IMR-90 (cell line): ENCODE measurements around the gene ZNF212. TPM values are rescaled to one million over a fixed set of nuclear protein-coding genes. Genes with fewer than 3 reads are reported as not detected.
A peak's percentile ranks its signal among the peaks of the same experiment; 100 is the strongest.

Source experiments
- ATAC-seq: fragments of 200-7000 bp; cut with Tn5 transposase; 2 replicates; pipeline ENCODE4 v1.9.1; 2020; ENCODE audit warnings: low read depth, mild to moderate bottlenecking, moderate library complexity
- BruUV-seq: library from RNA; stranded (reverse); fragments of 400-500 nt; replicated peaks from 2 replicates; lab custom pipeline; 2021; lab: Mats Ljungman, UMichigan
- CTCF ChIA-PET: fragments of 300-600 bp; formaldehyde crosslinking; extraction: SDS; loops from one replicate; lab custom pipeline; 2021; ENCODE audit warnings: antibody characterized with exemption; lab: Yijun Ruan, JAX
- POLR2A ChIA-PET: fragments of 300-600 bp; sonication (Branson Sonifier 250); formaldehyde crosslinking; loops from one replicate; lab custom pipeline; 2022; ENCODE audit warnings: antibody characterized with exemption; ENCODE audit not compliant: unreplicated experiment; lab: Charles Lee
- DNase-seq: peaks from one replicate; pipeline ENCODE4 v3.0.0; 2013
- H2AFZ ChIP-seq: replicated peaks from 2 replicates; pipeline ENCODE3; 2013; ENCODE audit warnings: low read length, mild to moderate bottlenecking; ENCODE audit not compliant: poor library complexity
- H2AK5ac ChIP-seq: 2 replicates; pipeline ENCODE4 v1.6.1; 2013; ENCODE audit warnings: low read depth, low read length, inconsistent platforms
- H2AK9ac ChIP-seq: replicated peaks from 2 replicates; pipeline ENCODE3; 2013; ENCODE audit warnings: mild to moderate bottlenecking, low read depth, low read length, moderate library complexity; ENCODE audit not compliant: poor library complexity
- H2BK120ac ChIP-seq: 2 replicates; pipeline ENCODE4 v1.6.1; 2013; ENCODE audit warnings: low read depth, low read length, inconsistent platforms
- H2BK15ac ChIP-seq: 3 replicates; pipeline ENCODE4 v1.6.1; 2013; ENCODE audit warnings: low read depth, low read length, inconsistent platforms
- H2BK20ac ChIP-seq: 2 replicates; pipeline ENCODE4 v1.6.1; 2013; ENCODE audit warnings: low read depth, mild to moderate bottlenecking, inconsistent platforms, low read length, moderate library complexity
- H2BK5ac ChIP-seq: 2 replicates; pipeline ENCODE4 v1.6.1; 2013; ENCODE audit warnings: mild to moderate bottlenecking, low read depth, low read length, inconsistent platforms; ENCODE audit not compliant: poor library complexity, severe bottlenecking
- H3K14ac ChIP-seq: replicated peaks from 2 replicates; pipeline ENCODE4 v1.6.1; 2013; ENCODE audit warnings: low read depth, low read length, inconsistent platforms
- H3K18ac ChIP-seq: 2 replicates; pipeline ENCODE4 v1.6.1; 2013; ENCODE audit warnings: low read depth, low read length, control low read depth
- H3K23ac ChIP-seq: 2 replicates; pipeline ENCODE4 v1.6.1; 2013; ENCODE audit warnings: low read depth, low read length, inconsistent platforms
- H3K27ac ChIP-seq: 2 replicates; pipeline ENCODE4 v1.5.1; 2013; ENCODE audit warnings: mild to moderate bottlenecking, control low read depth, low read length; ENCODE audit not compliant: insufficient read depth
- H3K27me3 ChIP-seq: 2 replicates; pipeline ENCODE4 v1.6.1; 2013; ENCODE audit warnings: low read length; ENCODE audit not compliant: control insufficient read depth, insufficient read depth
- H3K36me3 ChIP-seq: 2 replicates; pipeline ENCODE4 v1.6.1; 2013; ENCODE audit warnings: low read length, mixed read lengths; ENCODE audit not compliant: control insufficient read depth, insufficient read depth
- H3K4ac ChIP-seq: 2 replicates; pipeline ENCODE4 v1.6.1; 2013; ENCODE audit warnings: low read depth, low read length, inconsistent platforms
- H3K4me1 ChIP-seq: 2 replicates; pipeline ENCODE4 v1.6.1; 2013; ENCODE audit warnings: low read length, mixed read lengths; ENCODE audit not compliant: control insufficient read depth, insufficient read depth
- H3K4me2 ChIP-seq: 2 replicates; pipeline ENCODE4 v1.6.1; 2013; ENCODE audit warnings: low read depth, mild to moderate bottlenecking, control low read depth, low read length, moderate library complexity
- H3K4me3 ChIP-seq: 2 replicates; pipeline ENCODE4 v1.5.1; 2013; ENCODE audit warnings: low read depth, mild to moderate bottlenecking, control low read depth, low read length, moderate library complexity; ENCODE audit not compliant: insufficient read depth
- H3K56ac ChIP-seq: 2 replicates; pipeline ENCODE4 v1.6.1; 2013; ENCODE audit warnings: low read length, inconsistent platforms; ENCODE audit not compliant: insufficient read depth; ENCODE audit errors: extremely low read depth
- H3K79me1 ChIP-seq, 2 experiments: 2 replicates each; pipeline ENCODE4 v1.6.1; 2013; ENCODE audit warnings: low read length in 2 of 2, inconsistent platforms in 1 of 2, low read depth in 1 of 2
- H3K9ac ChIP-seq: 2 replicates; pipeline ENCODE4 v1.6.1; 2013; ENCODE audit warnings: low read depth, low read length, control low read depth
- H3K9me1 ChIP-seq: 2 replicates; pipeline ENCODE4 v1.6.1; 2013; ENCODE audit warnings: low read length, inconsistent platforms; ENCODE audit not compliant: insufficient read depth
- H3K9me3 ChIP-seq: 2 replicates; pipeline ENCODE4 v1.6.1; 2013; ENCODE audit warnings: low read length; ENCODE audit not compliant: control insufficient read depth, insufficient read depth
- H4K20me1 ChIP-seq: 2 replicates; pipeline ENCODE4 v1.6.1; 2013; ENCODE audit warnings: low read length, inconsistent platforms; ENCODE audit not compliant: insufficient read depth
- H4K5ac ChIP-seq: 2 replicates; pipeline ENCODE4 v1.6.1; 2013; ENCODE audit warnings: mild to moderate bottlenecking, low read depth, low read length, control low read depth
- H4K8ac ChIP-seq, 2 experiments: 2 replicates each; pipeline ENCODE4 v1.6.1; 2013; ENCODE audit warnings: low read depth in 2 of 2, low read length in 2 of 2, control low read depth in 1 of 2, inconsistent platforms in 1 of 2
- H4K91ac ChIP-seq: 2 replicates; pipeline ENCODE4 v1.6.1; 2013; ENCODE audit warnings: low read depth, low read length, inconsistent platforms; ENCODE audit not compliant: insufficient read depth
- BHLHE40 ChIP-seq: fragments of 150-350 bp; IDR thresholded peaks from 2 replicates; pipeline ENCODE4 v1.6.1; 2016; ENCODE audit warnings: mild to moderate bottlenecking, low read depth, low read length
- CHD1 ChIP-seq: IDR thresholded peaks from 2 replicates; pipeline ENCODE4 v1.6.1; 2012; ENCODE audit warnings: low read depth, low read length, improper control_type of control experiment
- FOS ChIP-seq: fragments of 150-350 bp; IDR thresholded peaks from 2 replicates; pipeline ENCODE4 v1.6.1; 2016; ENCODE audit warnings: low read depth, low read length
- MAFK ChIP-seq: IDR thresholded peaks from 2 replicates; pipeline ENCODE4 v1.6.1; 2012; ENCODE audit warnings: low read depth, low read length, improper control_type of control experiment
- MAZ ChIP-seq: IDR thresholded peaks from 2 replicates; pipeline ENCODE4 v1.6.1; 2012; ENCODE audit warnings: low read depth, mild to moderate bottlenecking, low read length, improper control_type of control experiment, moderate library complexity, borderline replicate concordance
- MXI1 ChIP-seq: IDR thresholded peaks from 2 replicates; pipeline ENCODE4 v1.6.1; 2012; ENCODE audit warnings: low read depth, mild to moderate bottlenecking, low read length, moderate library complexity, borderline replicate concordance
- NFE2L2 ChIP-seq: fragments of 150-350 bp; IDR thresholded peaks from 2 replicates; pipeline ENCODE4 v1.6.1; 2016; ENCODE audit warnings: low read depth, mild to moderate bottlenecking, low read length
- POLR2A ChIP-seq: IDR thresholded peaks from 2 replicates; pipeline ENCODE4 v1.6.1; 2012; ENCODE audit warnings: mild to moderate bottlenecking, low read depth, low read length
- RAD21 ChIP-seq: IDR thresholded peaks from 2 replicates; pipeline ENCODE4 v1.6.1; 2012; ENCODE audit warnings: low read length, improper control_type of control experiment
- RFX5 ChIP-seq: IDR thresholded peaks from 2 replicates; pipeline ENCODE4 v1.8.0; 2012; ENCODE audit warnings: low read depth, mild to moderate bottlenecking, low read length, moderate library complexity
- SMC3 ChIP-seq: fragments of 150-350 bp; IDR thresholded peaks from 2 replicates; pipeline ENCODE4 v1.6.1; 2016; ENCODE audit warnings: low read depth, mild to moderate bottlenecking, antibody characterized with exemption, low read length, moderate library complexity
- WGBS, 2 experiments: methylation state at CpG; one replicate each; pipeline versions ENCODE4 v1.1.5 to v1.1.7; 2013; ENCODE audit warnings: missing lambda C conversion rate in 2 of 2; ENCODE audit not compliant: insufficient read length in 1 of 2; ENCODE audit errors: extremely low coverage in 2 of 2; 5-methylcytosine and 5-hydroxymethylcytosine counted together
- dilution Hi-C: fragments of 300-500 bp; cut with HindIII; formaldehyde crosslinking; loops from one replicate; pipeline ENCODE4 v1.14.3; 2018; ENCODE audit warnings: low sequenced_read_pairs; ENCODE audit not compliant: unreplicated experiment
- in situ Hi-C: fragments of 300-500 bp; cut with MboI; formaldehyde crosslinking; loops from 3 replicates; pipeline ENCODE4 v1.14.3; 2019; ENCODE audit warnings: low sequenced_read_pairs, inconsistent platforms, mixed read lengths
- intact Hi-C: fragments of 100-400 bp; cut with micrococcal nuclease; formaldehyde crosslinking; loops from 2 replicates; pipeline ENCODE4 v1.10.0; 2022
- polyA plus RNA-seq, 3 experiments: library from polyadenylated mRNA; depleted of rRNA; stranded (reverse); fragments of >200 nt; gene quantifications; 2 replicates each; pipeline ENCODE4 v1.2.3, GENCODE V29; 2012; ENCODE audit warnings: low replicate concordance in 1 of 3
- total RNA-seq: library from RNA; depleted of rRNA; stranded (reverse); fragments of >200 nt; gene quantifications from 2 replicates; pipeline ENCODE4 v1.2.3, GENCODE V29; 2012
- TF ChIP-seq, protein P1 (sequence below): conservative IDR thresholded peaks from 2 replicates; pipeline ENCODE4 v1.5.1; 2012; ENCODE audit warnings: mild to moderate bottlenecking, low read depth, low read length, improper control_type of control experiment
- TF ChIP-seq, protein P2 (sequence below): fragments of 150-350 bp; IDR thresholded peaks from 2 replicates; pipeline ENCODE4 v1.6.1; 2016; ENCODE audit warnings: low read depth, mild to moderate bottlenecking, low read length, moderate library complexity, borderline replicate concordance

Gene ZNF212
- total and polyA plus RNA-seq, 2 of the 4 experiments (the other 2 are of a cell fraction): 3.8 to 5.1 TPM

DNA sequence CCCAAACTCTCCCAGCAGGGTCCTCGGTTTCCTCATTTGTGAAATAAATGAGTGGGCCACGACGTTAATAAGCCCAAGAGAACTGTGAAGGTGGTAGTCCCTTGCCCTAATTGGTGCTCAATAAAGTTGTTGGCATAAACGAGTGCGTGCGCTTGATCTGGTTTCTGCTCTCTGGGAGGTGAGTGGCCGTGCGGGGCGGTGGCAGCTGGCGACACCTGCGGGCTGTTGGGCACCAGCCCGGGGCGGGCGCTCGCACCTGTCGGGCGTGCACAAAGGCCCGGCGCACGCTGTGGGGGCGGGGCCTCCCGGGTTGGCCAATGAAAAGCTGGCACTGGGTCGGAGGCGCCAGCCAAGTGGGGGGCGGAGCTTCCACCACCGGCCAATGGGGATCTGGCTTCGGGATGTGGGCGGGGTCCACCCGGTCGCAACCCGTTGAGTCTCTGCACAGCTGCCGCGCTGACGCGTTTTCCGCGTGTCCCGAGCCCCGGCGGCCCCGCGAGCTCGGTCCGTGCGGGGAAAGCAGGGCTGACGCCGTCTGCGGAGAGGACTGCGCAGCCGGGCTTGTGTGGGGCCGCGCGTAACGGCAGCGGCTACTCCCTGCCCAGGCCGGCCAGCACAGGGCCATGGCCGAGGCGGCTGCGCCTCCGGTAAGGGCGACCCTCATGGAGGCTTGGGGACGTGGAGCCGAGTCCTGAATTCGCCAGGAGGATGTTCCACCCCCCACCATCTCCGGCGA is 45.6 kb downstream of the ZNF212 start (continued):
- peak; percentile 25; the same call in 1 of the 2 replicates for TF ChIP-seq MAZ

DNA sequence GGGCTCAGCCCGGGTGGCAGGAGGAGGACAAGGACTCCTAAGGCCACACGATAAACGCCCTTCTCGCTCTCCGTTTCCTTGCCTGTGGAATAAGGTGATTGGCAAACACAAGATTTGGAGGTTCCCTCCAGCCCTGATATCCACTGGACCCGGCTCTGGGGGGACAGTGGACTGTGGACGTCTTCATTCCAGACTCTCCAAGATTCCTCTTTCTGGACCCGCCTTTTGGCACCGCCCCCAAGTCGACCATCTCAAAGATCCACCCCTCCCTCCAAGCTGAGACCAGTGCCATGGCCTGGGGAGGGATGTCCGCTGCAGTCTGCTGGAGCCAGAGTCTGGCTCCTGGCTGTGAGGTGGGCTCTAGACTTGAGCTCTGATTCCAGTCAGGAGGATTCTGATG is 46.2 kb downstream of the ZNF212 start:
- intact Hi-C loops (no loop called here), dilution Hi-C loops (no loop called here), in situ Hi-C loops (no loop called here)
- peak; percentile 11 for DNase-seq
- H3K9me1 ChIP-seq: peaks cover 5% of the 10 kb centered on the region
- H3K4ac ChIP-seq: peak overlapping the region; percentile 90
- H4K5ac ChIP-seq: no peak overlapping the region
- H2BK5ac ChIP-seq: no peak overlapping the region
- peak overlapping the region; percentile 69 for H3K4me3 ChIP-seq
- POLR2A ChIA-PET: no interaction called here
- H2AK9ac ChIP-seq: peak overlapping the region; percentile 95
- no CpG with 5 or more reads among the region's 11 CpGs for WGBS, 2 experiments
- peak overlapping the region; percentile 26 for H4K91ac ChIP-seq
- no peaks in the 10 kb centered on the region for H3K27me3 ChIP-seq
- peaks cover 13% of the 10 kb centered on the region for H3K36me3 ChIP-seq
- H3K4me2 ChIP-seq: peak overlapping the region; percentile 74
- H3K14ac ChIP-seq: peak overlapping the region; percentile 87
- 0 out of 2 replicates have a peak, but pooled peaks cover 2% of the 10 kb centered on the region for H3K4me1 ChIP-seq
- H2AFZ ChIP-seq: peak overlapping the region; percentile 96
- peaks cover 0 to 3% of the 10 kb centered on the region in 2 experiments; a peak in 1 of 4 replicates for H3K79me1 ChIP-seq
- peak; percentile 51 for ATAC-seq
- H3K18ac ChIP-seq: no peak overlapping the region
- no peak overlapping the region for H2AK5ac ChIP-seq
- peak overlapping the region; percentile 95 for H3K23ac ChIP-seq
- H2BK20ac ChIP-seq: no peak overlapping the region
- no peaks in the 10 kb centered on the region for H3K9me3 ChIP-seq
- no TSS peak for BruUV-seq
- H2BK15ac ChIP-seq: no peak overlapping the region
- CTCF ChIA-PET: no interaction called here
- peaks cover 4% of the 10 kb centered on the region for H4K20me1 ChIP-seq
- peak overlapping the region in 1 of 2 experiments; percentile 36; a peak in 1 of 4 replicates for H4K8ac ChIP-seq
- H3K27ac ChIP-seq: no peak overlapping the region; the same call in 1 of the 2 replicates
- H2BK120ac ChIP-seq: peak overlapping the region; percentile 27; the same call in 1 of the 2 replicates
- no peak overlapping the region for H3K56ac ChIP-seq
- peak overlapping the region; percentile 19 for H3K9ac ChIP-seq
- TF ChIP-seq CHD1 (no peak), SMC3 (no peak), MAFK (no peak), RAD21 (no peak), POLR2A (no peak), MAZ (no peak), FOS (no peak), BHLHE40 (no peak), NFE2L2 (no peak), MXI1 (no peak), RFX5 (no peak)
- TF ChIP-seq, protein P1, sequence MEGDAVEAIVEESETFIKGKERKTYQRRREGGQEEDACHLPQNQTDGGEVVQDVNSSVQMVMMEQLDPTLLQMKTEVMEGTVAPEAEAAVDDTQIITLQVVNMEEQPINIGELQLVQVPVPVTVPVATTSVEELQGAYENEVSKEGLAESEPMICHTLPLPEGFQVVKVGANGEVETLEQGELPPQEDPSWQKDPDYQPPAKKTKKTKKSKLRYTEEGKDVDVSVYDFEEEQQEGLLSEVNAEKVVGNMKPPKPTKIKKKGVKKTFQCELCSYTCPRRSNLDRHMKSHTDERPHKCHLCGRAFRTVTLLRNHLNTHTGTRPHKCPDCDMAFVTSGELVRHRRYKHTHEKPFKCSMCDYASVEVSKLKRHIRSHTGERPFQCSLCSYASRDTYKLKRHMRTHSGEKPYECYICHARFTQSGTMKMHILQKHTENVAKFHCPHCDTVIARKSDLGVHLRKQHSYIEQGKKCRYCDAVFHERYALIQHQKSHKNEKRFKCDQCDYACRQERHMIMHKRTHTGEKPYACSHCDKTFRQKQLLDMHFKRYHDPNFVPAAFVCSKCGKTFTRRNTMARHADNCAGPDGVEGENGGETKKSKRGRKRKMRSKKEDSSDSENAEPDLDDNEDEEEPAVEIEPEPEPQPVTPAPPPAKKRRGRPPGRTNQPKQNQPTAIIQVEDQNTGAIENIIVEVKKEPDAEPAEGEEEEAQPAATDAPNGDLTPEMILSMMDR: no peak
- TF ChIP-seq, protein P2, sequence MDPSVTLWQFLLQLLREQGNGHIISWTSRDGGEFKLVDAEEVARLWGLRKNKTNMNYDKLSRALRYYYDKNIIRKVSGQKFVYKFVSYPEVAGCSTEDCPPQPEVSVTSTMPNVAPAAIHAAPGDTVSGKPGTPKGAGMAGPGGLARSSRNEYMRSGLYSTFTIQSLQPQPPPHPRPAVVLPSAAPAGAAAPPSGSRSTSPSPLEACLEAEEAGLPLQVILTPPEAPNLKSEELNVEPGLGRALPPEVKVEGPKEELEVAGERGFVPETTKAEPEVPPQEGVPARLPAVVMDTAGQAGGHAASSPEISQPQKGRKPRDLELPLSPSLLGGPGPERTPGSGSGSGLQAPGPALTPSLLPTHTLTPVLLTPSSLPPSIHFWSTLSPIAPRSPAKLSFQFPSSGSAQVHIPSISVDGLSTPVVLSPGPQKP: no peak
